DLD1 (cell line): Measurements from ENCODE around the gene SRP72.
"Not testable (repeated sequence)": the region's sequence is repeated elsewhere in the genome, so short reads cannot be mapped to it uniquely, and the experiment has no call there.

Experiments used
- in situ Hi-C: cut with HindIII; loops from 2 replicates; pipeline ENCODE4 v1.10.0; 2017; ENCODE audit warnings: low sequenced_read_pairs

Gene SRP72, protein sequence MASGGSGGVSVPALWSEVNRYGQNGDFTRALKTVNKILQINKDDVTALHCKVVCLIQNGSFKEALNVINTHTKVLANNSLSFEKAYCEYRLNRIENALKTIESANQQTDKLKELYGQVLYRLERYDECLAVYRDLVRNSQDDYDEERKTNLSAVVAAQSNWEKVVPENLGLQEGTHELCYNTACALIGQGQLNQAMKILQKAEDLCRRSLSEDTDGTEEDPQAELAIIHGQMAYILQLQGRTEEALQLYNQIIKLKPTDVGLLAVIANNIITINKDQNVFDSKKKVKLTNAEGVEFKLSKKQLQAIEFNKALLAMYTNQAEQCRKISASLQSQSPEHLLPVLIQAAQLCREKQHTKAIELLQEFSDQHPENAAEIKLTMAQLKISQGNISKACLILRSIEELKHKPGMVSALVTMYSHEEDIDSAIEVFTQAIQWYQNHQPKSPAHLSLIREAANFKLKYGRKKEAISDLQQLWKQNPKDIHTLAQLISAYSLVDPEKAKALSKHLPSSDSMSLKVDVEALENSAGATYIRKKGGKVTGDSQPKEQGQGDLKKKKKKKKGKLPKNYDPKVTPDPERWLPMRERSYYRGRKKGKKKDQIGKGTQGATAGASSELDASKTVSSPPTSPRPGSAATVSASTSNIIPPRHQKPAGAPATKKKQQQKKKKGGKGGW

DNA sequence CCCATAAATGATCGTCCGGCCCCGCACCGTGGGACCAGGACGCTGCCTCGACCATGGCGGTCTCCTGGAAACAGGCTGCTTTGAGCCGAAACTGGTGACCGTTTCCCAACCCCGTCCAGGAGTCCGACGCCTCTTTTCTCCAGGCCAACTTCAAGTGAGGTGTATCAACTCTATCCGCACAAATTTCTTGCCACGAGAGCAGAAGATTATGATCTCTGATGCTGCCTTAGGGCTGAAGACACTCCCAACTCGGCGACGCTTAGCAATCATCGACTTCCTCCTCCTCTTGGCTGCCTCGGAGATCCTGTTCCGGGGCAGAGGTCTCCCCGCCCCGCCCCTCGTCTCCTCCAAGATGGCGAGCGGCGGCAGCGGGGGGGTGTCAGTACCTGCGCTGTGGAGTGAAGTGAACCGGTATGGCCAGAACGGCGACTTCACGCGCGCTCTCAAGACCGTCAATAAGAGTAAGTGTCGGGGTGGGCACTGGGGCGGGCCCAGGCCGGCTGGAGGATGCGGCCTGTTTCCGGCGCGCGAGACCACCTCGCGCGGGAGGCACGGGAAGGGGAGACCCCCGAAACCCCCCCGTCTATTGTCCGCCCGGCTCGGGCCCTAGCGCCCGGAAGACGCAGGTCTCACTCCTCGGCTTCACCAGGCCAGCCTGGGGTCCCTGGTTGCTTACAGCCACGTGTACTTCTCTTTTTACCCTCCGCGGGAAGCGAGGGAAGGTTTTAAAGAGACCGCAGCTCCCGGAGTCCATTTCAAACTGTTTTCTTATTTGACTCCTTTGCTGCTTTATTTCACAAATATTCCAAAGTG lies at the start of gene SRP72:
Gene SRP72, plus strand, starts transcription at position 334 of the 813 bp plus-strand sequence. Its CDS starts 19 bp downstream, at position 353.
- in situ Hi-C loops, result no loop called here

GRCh38 chr4:56424176-56424575 lies 43.2 kb upstream of the SRP72 start:
- in situ Hi-C loops, result no loop called here

DNA sequence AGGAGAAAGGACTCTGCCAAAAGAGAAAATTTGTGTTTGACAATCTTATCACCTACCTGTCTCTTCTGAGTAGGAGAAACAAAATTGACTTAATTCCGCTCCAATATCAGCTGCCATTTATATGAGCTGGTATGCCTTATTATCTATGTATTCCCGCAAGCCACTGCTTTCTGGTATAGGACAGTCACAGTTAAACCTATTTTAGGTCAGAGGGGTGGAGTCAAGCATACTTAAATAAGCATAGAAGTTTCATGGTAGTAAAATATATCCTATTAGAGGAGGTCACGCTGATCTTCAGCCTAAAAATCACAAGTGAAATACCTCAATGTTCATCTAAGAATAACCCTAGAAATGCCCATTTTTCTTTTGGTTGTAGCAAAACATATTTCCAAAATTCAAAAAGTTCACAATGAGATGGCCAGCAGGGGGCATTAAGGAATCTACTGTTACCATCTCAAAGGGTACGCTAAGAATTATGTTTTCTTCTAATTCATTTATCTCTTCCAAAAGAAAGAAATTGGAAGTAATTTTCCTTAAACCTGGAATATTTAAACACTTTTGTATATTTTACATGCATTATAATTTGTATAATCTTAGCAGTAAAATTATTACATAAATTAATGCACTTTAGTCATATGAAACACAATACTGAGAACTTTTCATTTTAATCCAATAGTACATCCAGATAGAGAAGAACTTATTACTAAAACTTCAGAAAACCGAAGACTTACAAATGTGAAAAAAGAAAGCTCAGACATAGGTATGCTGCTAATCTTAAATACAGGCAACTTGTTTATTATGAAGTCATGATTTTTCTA lies 42.5 kb upstream of the SRP72 start:
- in situ Hi-C loops, result no loop called here

DNA sequence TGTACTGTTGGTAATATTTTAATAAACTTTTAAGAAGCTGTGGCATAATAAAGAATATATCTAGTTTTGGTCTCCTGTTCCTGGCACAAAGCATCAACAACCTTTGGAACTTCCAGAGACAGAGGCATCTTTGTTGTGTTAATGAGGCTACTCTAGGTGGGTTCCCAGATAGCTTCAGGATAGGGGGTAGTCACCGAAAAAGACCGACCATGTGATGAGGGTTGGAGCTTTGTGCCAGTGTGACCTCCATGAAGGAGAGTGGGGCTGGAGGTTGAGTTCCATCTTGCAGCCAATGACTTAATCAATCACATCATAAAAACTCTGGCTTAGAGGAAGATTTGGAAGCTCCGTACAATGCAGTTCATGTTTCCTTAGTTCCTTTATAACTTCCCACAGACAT lies 41.9 kb upstream of the SRP72 start:
- in situ Hi-C loops, result no loop called here

DNA sequence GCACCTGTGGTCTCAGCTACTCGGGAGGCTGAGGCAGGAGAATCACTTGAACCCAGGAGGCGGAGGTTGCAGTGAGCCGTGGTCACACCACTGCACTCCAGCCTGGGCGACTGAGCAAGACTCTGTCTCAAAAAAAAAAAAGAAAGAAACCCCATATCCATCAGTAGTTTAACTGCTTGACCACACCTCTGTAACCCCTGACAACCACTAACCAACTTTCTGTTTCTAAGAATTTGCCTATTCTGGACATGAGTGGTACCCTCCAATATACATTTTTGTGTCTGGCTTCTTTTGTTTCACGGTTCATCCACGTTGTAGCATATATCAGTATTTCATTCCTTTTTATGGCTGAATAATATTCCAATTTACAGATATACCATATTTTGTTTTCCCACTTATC lies 41.1 kb upstream of the SRP72 start:
- in situ Hi-C loops, result no loop called here

- in situ Hi-C loops, result no loop called here
These were observed 40.2 kb upstream of the SRP72 start for GRCh38 chr4:56427179-56427578.

DNA sequence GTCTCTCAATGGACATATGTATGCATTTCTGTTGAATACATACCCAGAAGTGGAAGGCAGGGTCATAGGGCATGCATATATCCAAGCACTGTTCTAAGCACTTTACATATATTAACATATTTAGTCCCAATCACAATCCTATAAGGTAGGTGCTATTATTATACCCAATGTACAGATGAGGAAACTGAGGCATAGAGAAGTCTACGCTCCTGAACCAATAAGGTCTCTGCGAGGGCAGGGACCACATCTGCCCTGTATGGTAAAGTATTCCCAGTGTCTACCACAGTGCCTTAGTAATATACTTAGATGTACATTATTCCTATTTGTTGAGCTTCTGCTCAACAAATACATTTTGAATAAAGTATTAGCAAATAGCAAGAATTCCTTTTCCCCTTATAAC lies 37.2 kb upstream of the SRP72 start:
- in situ Hi-C loops, result no loop called here

- in situ Hi-C loops, result no loop called here
These were observed 34.1 kb upstream of the SRP72 start for GRCh38 chr4:56433280-56433679.

- in situ Hi-C loops, result no loop called here
These were observed 32.7 kb upstream of the SRP72 start for GRCh38 chr4:56434599-56435139.

GRCh38 chr4:56435140-56435926 lies 32.1 kb upstream of the SRP72 start, which contains the start of gene PPAT:
Gene PPAT (minus strand): TSS chr4:56435615. CDS start chr4:56435477, 138 bp downstream.
- in situ Hi-C loops, result no loop called here

- in situ Hi-C loops, result no loop called here
These were observed 28.7 kb upstream of the SRP72 start for GRCh38 chr4:56438766-56439165.

DNA sequence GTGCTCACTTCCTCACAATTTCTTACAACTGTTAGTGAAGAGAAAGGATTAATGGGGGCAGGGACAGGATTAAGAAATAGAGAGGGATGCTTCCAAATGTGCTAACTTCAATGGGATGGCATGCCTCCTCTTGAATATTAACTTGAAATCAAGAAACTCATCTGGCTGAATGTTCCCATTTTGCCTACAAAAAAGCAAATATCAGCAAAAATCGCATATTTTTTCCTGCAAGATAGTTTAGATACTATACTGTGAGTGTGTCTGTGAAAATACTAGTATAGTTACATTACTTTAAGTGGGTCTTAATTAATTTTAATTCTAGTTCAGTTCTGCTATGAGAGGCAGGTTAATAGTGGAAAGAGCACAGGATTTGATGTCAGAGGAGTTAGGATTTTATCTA lies 26.4 kb upstream of the SRP72 start:
- in situ Hi-C loops, result no loop called here

- in situ Hi-C loops, result no loop called here
These were observed 22.7 kb upstream of the SRP72 start for GRCh38 chr4:56444719-56445118.

DNA sequence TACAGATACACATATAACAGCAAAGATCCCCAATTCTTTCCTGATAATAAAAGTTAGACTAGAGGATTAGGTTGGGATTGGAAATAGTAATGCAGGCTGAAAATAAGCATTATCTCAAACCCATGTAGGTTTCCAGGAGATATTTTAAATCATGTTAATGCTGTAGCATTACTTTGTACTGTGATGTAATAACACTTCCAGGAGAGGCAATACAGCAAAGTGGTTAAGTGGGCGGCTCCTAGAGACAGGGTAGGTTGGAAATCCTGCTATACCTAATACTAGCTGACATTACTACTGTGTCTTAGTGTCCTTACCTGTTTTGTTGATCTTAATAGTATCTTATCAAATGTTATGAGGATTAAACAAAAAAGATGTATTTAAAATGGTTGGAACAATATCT lies 21.7 kb upstream of the SRP72 start:
- in situ Hi-C loops, result no loop called here

- in situ Hi-C loops, result no loop called here
These were observed 19.1 kb upstream of the SRP72 start for GRCh38 chr4:56448301-56448700.

- in situ Hi-C loops, result not testable (repeated sequence)
These were observed 17.9 kb upstream of the SRP72 start for GRCh38 chr4:56449475-56449874.

- in situ Hi-C loops, result no loop called here
These were observed 17.1 kb upstream of the SRP72 start for GRCh38 chr4:56450342-56450741.

DNA sequence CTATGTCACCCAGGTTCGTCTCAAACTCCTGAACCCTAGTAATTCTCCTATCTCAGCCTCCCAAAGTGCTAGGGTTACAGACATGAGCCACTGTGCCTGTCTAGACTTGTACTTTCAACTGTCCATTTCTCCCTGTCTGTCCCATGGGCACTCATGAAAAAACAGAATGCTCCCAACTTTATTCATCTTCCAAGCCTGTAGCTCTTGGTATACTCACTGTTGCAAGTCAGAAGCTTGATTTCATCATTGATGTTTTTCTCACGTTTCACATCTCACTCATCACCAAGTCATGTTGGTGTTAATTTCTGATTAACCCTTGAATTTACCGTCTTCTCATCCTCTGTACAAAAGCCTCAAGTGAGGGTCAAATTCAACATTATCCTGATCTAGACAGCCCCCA lies 7.3 kb upstream of the SRP72 start:
- in situ Hi-C loops, result no loop called here

- in situ Hi-C loops, result no loop called here
These were observed 5.3 kb upstream of the SRP72 start for GRCh38 chr4:56462157-56462556.

DNA sequence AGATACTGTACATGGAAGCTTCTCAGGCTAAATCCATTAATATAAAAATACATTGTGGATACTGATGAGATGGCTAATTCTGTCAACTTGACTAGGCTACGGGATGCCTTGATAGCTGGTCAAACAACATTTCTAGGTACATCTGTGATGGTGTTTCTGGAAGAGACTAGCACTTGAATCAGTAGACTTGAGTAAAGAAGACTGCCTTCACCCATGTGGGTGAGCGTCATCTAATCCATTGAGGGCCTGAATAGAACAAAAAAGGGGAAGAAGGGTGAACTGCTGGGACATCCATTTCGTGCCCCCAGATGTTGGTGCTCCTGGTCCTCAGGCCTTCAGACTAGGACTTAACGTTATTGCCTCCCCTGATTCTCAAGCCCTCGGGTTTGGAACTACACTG lies 3.7 kb upstream of the SRP72 start:
- in situ Hi-C loops, result no loop called here
